Lower leg skin (tissue), 3 donors: ENCODE measurements around the gene ACSL1.

Source experiments
- CTCF ChIP-seq, 3 donors: fragments of 450-650 bp; IDR thresholded peaks; one replicate each; pipeline ENCODE4 v1.5.1; 2016; ENCODE audit warnings: antibody characterized with exemption in 3 of 3, mild to moderate bottlenecking in 3 of 3, moderate library complexity in 2 of 3
- POLR2A ChIP-seq, 2 donors: fragments of 450-650 bp; IDR thresholded peaks; one replicate each; pipeline ENCODE4 v1.6.1; 2016 to 2017; ENCODE audit warnings: antibody characterized with exemption in 2 of 2, mild to moderate bottlenecking in 1 of 2, moderate library complexity in 1 of 2

- TF ChIP-seq CTCF (IDR thresholded peaks at IDR 0.05) (no peak), POLR2A (IDR thresholded peaks at IDR 0.05) (no peak)
These were observed 34.9 kb downstream of the ACSL1 start for GRCh38 chr4:184790826-184791225.
